Heart right ventricle (tissue), 16 donors: ENCODE data around the gene C12orf42. TPM values are rescaled to one million over a fixed set of nuclear protein-coding genes. Genes with fewer than 3 reads are reported as not detected.

Source experiments
- ATAC-seq, 8 donors: fragments of 200-7000 bp; cut with Tn5 transposase; one replicate each; pipeline ENCODE4 v1.9.1; 2020; ENCODE audit warnings: mild to moderate bottlenecking in 8 of 8, moderate library complexity in 8 of 8, moderate number of reproducible peaks in 1 of 8
- DNase-seq, 2 donors: peaks; one replicate each; pipeline ENCODE4 v3.0.0-alpha.2; 2020
- H3K27ac ChIP-seq, 10 donors: fragments of 200-600 bp; sonication (generic) in 2 of 10; one replicate each; pipeline versions ENCODE4 v1.5.0 to v1.8.0; 2020 to 2022; ENCODE audit warnings: mild to moderate bottlenecking in 3 of 10
- H3K27me3 ChIP-seq, 7 donors: fragments of 200-600 bp; one replicate each; pipeline ENCODE4 v1.8.0; 2021 to 2022; ENCODE audit warnings: mild to moderate bottlenecking in 2 of 7
- H3K36me3 ChIP-seq, 9 donors: fragments of 200-600 bp; sonication (generic) in 1 of 9; one replicate each; pipeline versions ENCODE4 v1.5.0 to v1.8.0; 2020 to 2022; ENCODE audit warnings: mild to moderate bottlenecking in 2 of 9
- H3K4me1 ChIP-seq, 9 donors: fragments of 200-600 bp; sonication (generic) in 1 of 9; one replicate each; pipeline versions ENCODE4 v1.5.0 to v1.8.0; 2020 to 2022; ENCODE audit warnings: mild to moderate bottlenecking in 4 of 9
- H3K4me3 ChIP-seq, 10 donors: fragments of 200-600 bp; sonication (generic) in 2 of 10; one replicate each; pipeline versions ENCODE4 v1.5.0 to v1.8.0; 2020 to 2022; ENCODE audit warnings: mild to moderate bottlenecking in 7 of 10, moderate library complexity in 2 of 10
- H3K9me3 ChIP-seq, 11 donors: fragments of 200-600 bp in 10 of 11; sonication (generic) in 2 of 11; one replicate each; pipeline versions ENCODE4 v1.5.0 to v1.8.0; 2013 to 2022; ENCODE audit warnings: mild to moderate bottlenecking in 2 of 11, control low read depth in 1 of 11, moderate library complexity in 1 of 11
- CTCF ChIP-seq, 9 donors: fragments of 200-600 bp; sonication (generic) in 2 of 9; IDR thresholded peaks; one replicate each; pipeline versions ENCODE4 v1.5.0 to v1.8.0; 2021 to 2022; ENCODE audit warnings: antibody characterized with exemption in 9 of 9, mild to moderate bottlenecking in 5 of 9, moderate library complexity in 1 of 9
- WGBS, 2 donors: extraction: QIAGEN DNeasy Blood & Tissue Kit; methylation state at CpG; one replicate each; pipeline ENCODE4 v1.1.7; 2013; ENCODE audit warnings: inconsistent platforms in 1 of 2; 5-methylcytosine and 5-hydroxymethylcytosine counted together
- intact Hi-C, 10 donors: fragments of 100-400 bp; cut with DNase I; formaldehyde crosslinking; loops; one replicate each; pipeline versions ENCODE4 v1.11.1 to v1.14.2; 2022
- polyA plus RNA-seq, 2 donors: library from polyadenylated mRNA; stranded (reverse); fragments of 200-250 nt; gene quantifications; one replicate each; pipeline ENCODE4 v1.2.3, GENCODE V29; 2013
- total RNA-seq, 10 donors: library from RNA; stranded (reverse); fragmentation: NEBNext Ultra II Directional in 3 of 10; extraction: Animal tissue kit (Norgen Biotek cat#: 25700) in 3 of 10; gene quantifications; one replicate each; pipeline versions ENCODE4 v1.2.1 to v1.2.4, GENCODE V29; 2021 to 2023
- donor health status: Arrhythmogenic right ventricular cardiomyopathy.
- donor health status: ischemic (EF 13 %, LVEDD 7.1; RV severe dilation, severe dysfunction).
- donor health status: healthy with polysubstance abuse.
- donor health status: DM: no; HTN: yes; CAD: no.
- donor health status: DM: no; HTN: no; CAD: no.
- donor health status: ischemic (EF 25% LVEDD 6.9; RV normal size, moderate dysfunction).
- donor health status: ischemic (EF 25% LVEDD 5.7; RV mildly dilated, moderate dysfunction).
- donor health status: healthy.
- donor health status: DM: yes; HTN: yes; CAD: no.
- donor health status: Ischemic cardiomyopathy.
- donor health status: ischemic (EF 35%, LVEDD 5.7; RV mildly dilated, moderate dysfunction).
- donor health status: nonischemic (EF 11% LVEDD 7.7; RV severe dilation, severe dysfunction).
- donor health status: DM: yes; HTN: yes; CAD: no.
- donor health status: PGD.
- donor health status: ischemic (EF 29% LVEDD 5.4; RV normal size, mild dysfunction).
- donor health status: nonischemic (EF 23%, LVEDD 6.1; RV moderate dilation, normal function).

The C12orf42 gene
- total and polyA plus RNA-seq, 12 donors, result 0.21 TPM; not detected in 11

GRCh38 chr12:103382119-103382518, 113.6 kb downstream of the C12orf42 start:
- H3K4me3 ChIP-seq, result no peak overlapping the region
- no peaks in the 10 kb centered on the region for H3K36me3 ChIP-seq
- no peaks in the 10 kb centered on the region for H3K4me1 ChIP-seq
- intact Hi-C loops, result no loop called here
- DNase-seq, result no peak
- no peaks in the 10 kb centered on the region for H3K27me3 ChIP-seq
- TF ChIP-seq CTCF (IDR thresholded peaks at IDR 0.05), result no peak
- no peak overlapping the region for H3K27ac ChIP-seq
- 86 to 91% methylated on average over 2 of the region's 2 CpGs for WGBS, 2 donors
- ATAC-seq, result no peak
- no peaks in the 10 kb centered on the region for H3K9me3 ChIP-seq

DNA sequence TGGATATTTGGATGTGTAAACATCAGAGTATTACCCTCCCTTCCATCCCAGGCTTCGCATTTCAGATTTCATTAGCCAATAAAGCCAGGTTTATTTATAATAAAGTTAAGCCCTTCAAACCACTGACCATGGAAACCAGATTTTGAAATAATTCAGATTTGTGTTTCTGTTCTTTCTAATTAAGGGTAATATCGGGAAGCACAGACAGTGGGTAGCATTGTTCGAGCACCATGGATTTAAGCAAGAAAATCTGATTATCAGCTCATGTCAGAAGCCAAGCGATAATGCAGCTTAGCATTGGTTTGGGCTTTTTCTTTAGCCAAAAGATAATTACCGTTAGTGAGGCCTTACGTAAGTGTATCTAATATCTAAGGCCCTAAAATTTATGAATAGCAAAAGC, 116.1 kb downstream of the C12orf42 start:
- DNase-seq (no peak), ATAC-seq (no peak)
- Histone ChIP-seq H3K4me3 (no peak overlapping the region), H3K27me3 (no peaks in the 10 kb centered on the region), H3K9me3 (no peaks in the 10 kb centered on the region), H3K4me1 (no peaks in the 10 kb centered on the region), H3K36me3 (no peaks in the 10 kb centered on the region), H3K27ac (no peak overlapping the region)
- intact Hi-C loops, result no loop called here
- no peak for TF ChIP-seq CTCF (IDR thresholded peaks at IDR 0.05)
- WGBS, 2 donors, result 73 to 80% methylated on average over 6 of the region's 6 CpGs

DNA sequence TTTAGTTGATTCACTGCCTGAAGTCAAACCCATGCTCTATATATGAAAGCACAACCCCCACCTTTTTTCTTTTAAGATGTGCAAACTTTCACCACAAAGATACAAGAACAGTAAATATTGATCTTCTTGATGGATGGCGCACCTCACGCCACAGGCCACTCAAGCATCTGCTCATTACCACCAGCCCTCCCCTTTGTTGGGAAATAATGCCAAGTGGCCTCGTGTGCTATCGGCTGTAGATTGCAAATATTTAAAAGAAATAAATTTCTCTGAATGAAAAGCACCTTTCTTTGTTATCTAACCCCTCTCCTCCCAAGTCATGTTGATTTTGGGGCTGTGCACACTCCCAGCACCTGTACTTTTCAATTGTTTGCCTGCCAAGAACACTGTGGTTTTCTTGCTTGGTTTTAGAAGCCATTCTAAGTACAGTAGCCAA, 122.7 kb downstream of the C12orf42 start:
- intact Hi-C loops, result no loop called here
- Histone ChIP-seq H3K4me3 (no peak overlapping the region), H3K36me3 (no peaks in the 10 kb centered on the region), H3K27ac (no peak overlapping the region), H3K9me3 (peaks cover 0 to 7% (median 0%) of the 10 kb centered on the region in 11 donors), H3K4me1 (no peaks in the 10 kb centered on the region), H3K27me3 (no peaks in the 10 kb centered on the region)
- WGBS, 2 donors, result 84 to 92% methylated on average over 4 of the region's 4 CpGs
- TF ChIP-seq CTCF (IDR thresholded peaks at IDR 0.05), result no peak
- ATAC-seq, result no peak
- DNase-seq, result no peak

GRCh38 chr12:103369929-103370328, 125.8 kb downstream of the C12orf42 start:
- ATAC-seq (no peak), DNase-seq (no peak)
- H3K4me1 ChIP-seq, result no peaks in the 10 kb centered on the region
- peaks cover 0 to 26% (median 4%) of the 10 kb centered on the region in 11 donors for H3K9me3 ChIP-seq
- no peak overlapping the region for H3K4me3 ChIP-seq
- intact Hi-C loops, result no loop called here
- H3K36me3 ChIP-seq, result no peaks in the 10 kb centered on the region
- no peak for TF ChIP-seq CTCF (IDR thresholded peaks at IDR 0.05)
- 94 to 95% methylated on average over 1 of the region's 1 CpG for WGBS, 2 donors
- no peaks in the 10 kb centered on the region for H3K27me3 ChIP-seq
- H3K27ac ChIP-seq, result no peak overlapping the region
